Nephron progenitor cell (in vitro differentiated cells): ENCODE results near the gene IL1RN.

Experiments
- DNase-seq: peaks from one replicate; pipeline ENCODE4 v3.0.0; 2021
- H3K27ac Mint-ChIP-seq: 2 replicates; pipeline ENCODE4 v1.8.0; 2021; ENCODE audit warnings: mild to moderate bottlenecking, moderate library complexity, mixed read lengths
- H3K27me3 Mint-ChIP-seq: 2 replicates; pipeline ENCODE4 v1.8.0; 2021; ENCODE audit warnings: mild to moderate bottlenecking, low read depth, mixed read lengths; ENCODE audit not compliant: poor library complexity
- H3K36me3 Mint-ChIP-seq: 2 replicates; pipeline ENCODE4 v1.8.0; 2021; ENCODE audit warnings: low read depth, mixed read lengths
- H3K4me1 Mint-ChIP-seq: 2 replicates; pipeline ENCODE4 v1.8.0; 2021; ENCODE audit warnings: mixed read lengths
- H3K4me3 Mint-ChIP-seq: 2 replicates; pipeline ENCODE4 v1.8.0; 2021; ENCODE audit warnings: mild to moderate bottlenecking, moderate library complexity, mixed read lengths
- H3K9me3 Mint-ChIP-seq: 2 replicates; pipeline ENCODE4 v1.8.0; 2021; ENCODE audit warnings: mild to moderate bottlenecking, moderate library complexity, mixed read lengths
- TF ChIP-seq, protein P1 (sequence below): fragments of 200-600 bp; sonication (generic); IDR thresholded peaks from 2 replicates; pipeline ENCODE4 v1.5.0; 2021; ENCODE audit warnings: antibody characterized with exemption

Gene IL1RN

DNA sequence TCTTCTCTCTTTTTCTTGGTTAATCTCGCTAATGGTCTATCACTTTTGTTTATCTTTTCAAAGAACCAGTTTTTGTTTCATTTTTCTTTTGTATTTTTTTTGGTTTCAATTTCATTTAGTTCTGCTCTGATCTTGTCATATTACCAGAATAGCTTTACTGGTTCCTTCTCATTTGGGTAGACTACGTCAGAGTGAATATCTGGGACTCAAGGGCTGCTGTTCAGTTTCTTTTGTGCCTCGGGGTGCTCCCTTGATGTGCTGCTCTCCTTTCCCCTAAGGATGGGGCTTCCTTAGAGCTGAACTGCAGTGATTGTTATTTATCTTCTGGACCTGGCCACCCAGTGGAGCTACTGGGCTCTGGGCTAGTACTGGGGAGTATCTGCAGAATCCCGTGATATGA, 29.4 kb upstream of the IL1RN start:
- Mint-ChIP-seq H3K4me1 (no peaks in the 10 kb centered on the region), H3K9me3 (peaks cover 50% of the 10 kb centered on the region), H3K4me3 (no peak overlapping the region), H3K36me3 (no peaks in the 10 kb centered on the region), H3K27ac (no peak overlapping the region), H3K27me3 (peaks cover 19% of the 10 kb centered on the region)
- no peak for DNase-seq
- TF ChIP-seq, protein P1, sequence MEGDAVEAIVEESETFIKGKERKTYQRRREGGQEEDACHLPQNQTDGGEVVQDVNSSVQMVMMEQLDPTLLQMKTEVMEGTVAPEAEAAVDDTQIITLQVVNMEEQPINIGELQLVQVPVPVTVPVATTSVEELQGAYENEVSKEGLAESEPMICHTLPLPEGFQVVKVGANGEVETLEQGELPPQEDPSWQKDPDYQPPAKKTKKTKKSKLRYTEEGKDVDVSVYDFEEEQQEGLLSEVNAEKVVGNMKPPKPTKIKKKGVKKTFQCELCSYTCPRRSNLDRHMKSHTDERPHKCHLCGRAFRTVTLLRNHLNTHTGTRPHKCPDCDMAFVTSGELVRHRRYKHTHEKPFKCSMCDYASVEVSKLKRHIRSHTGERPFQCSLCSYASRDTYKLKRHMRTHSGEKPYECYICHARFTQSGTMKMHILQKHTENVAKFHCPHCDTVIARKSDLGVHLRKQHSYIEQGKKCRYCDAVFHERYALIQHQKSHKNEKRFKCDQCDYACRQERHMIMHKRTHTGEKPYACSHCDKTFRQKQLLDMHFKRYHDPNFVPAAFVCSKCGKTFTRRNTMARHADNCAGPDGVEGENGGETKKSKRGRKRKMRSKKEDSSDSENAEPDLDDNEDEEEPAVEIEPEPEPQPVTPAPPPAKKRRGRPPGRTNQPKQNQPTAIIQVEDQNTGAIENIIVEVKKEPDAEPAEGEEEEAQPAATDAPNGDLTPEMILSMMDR: no peak

DNA sequence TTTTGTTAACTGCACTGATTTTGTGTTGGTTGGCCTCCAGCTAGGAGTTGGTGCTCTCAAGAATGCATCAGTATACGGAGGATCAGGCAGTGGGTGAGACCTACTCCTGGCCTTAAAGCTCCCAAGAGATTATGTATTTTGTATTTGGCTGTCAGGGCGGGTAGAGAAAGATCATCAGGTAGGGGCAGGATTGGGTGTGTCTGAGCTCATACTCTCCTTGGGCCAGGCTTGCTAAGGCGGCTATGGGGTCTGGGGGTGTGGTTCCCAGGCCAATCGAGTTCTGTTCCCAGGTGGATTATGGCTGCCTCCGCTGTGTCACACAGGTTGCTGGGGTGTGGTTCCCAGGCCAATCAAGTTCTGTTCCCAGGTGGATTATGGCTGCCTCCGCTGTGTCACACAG, 28.9 kb upstream of the IL1RN start:
- Mint-ChIP-seq H3K4me3 (no peak overlapping the region), H3K9me3 (peaks cover 55% of the 10 kb centered on the region), H3K27me3 (peaks cover 24% of the 10 kb centered on the region), H3K27ac (no peak overlapping the region), H3K36me3 (no peaks in the 10 kb centered on the region), H3K4me1 (no peaks in the 10 kb centered on the region)
- DNase-seq: no peak
- TF ChIP-seq, protein P1: no peak

DNA sequence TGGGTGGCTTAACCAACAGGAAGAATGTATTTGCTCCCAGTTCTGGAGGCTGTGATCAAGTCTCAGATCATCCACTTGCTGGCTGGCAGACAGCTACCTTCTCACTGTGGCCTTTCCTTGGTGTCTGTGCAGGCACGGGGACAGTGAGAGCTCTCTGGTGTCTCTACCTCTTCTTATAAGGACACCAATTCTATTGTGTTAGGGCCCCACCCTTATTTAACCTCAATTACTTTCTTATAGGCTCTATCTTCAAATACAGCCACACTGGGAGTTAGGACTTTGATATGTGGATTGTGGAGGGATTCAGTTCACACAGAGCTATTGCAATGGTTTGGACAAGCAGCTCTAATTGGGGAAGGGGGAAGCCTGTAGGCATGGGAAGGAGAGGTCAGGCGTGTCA, 25.3 kb upstream of the IL1RN start:
- TF ChIP-seq, protein P1: no peak
- no peak for DNase-seq
- Mint-ChIP-seq H3K4me1 (no peaks in the 10 kb centered on the region), H3K9me3 (peaks cover 41% of the 10 kb centered on the region), H3K36me3 (no peaks in the 10 kb centered on the region), H3K27ac (no peak overlapping the region), H3K27me3 (peaks cover 22% of the 10 kb centered on the region), H3K4me3 (no peak overlapping the region)

DNA sequence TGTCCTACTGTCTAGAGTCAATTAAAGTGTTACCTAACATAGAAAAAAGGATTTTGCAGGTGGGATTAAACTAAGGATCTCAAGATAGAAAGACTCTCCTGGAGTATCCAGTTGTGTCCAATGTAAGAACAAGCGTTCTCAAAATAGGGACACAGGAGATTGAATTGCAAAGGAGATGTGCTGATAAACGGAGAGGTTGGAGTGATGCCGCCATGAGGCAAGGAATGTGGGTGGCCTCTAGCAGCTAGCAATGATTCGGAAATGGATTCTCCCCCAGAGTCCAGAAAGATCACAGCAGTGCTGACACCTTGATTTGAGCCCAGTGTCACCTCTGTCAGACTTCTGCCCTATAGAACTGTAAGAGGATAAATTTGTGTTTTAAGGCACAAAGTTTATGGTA, 24.1 kb upstream of the IL1RN start:
- TF ChIP-seq, protein P1: no peak
- DNase-seq: no peak
- Mint-ChIP-seq H3K4me1 (no peaks in the 10 kb centered on the region), H3K36me3 (no peaks in the 10 kb centered on the region), H3K27me3 (peaks cover 27% of the 10 kb centered on the region), H3K27ac (no peak overlapping the region), H3K4me3 (no peak overlapping the region), H3K9me3 (peaks cover 29% of the 10 kb centered on the region)

DNA sequence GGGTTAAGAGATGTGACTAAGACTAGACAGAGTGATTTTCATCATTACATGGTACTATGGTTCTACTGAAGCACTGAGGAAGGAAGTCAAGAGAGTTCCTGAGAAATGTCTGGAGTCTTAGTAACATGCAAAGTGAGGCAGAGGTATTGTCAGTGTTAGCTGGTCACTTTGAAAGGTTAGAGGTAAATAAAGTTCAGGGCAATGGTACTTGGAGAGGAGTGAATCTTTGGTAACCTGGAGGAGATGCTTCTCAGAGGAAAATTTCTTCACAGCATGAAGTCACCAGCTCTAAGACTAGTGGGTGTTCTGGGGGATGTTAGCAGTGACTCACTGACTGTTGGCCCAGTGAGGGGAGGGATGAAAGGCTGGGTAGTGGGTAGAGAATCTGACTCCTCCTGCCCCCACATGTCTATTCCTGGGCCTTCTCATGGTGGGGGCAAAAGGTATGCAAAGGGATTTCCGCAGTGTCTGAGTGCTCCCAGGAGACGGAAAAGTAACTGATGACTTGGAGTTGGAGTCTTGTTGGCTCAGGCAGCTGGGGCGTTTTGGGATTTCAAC, 23.3 kb upstream of the IL1RN start:
- H3K27me3 Mint-ChIP-seq: peaks cover 30% of the 10 kb centered on the region
- peaks cover 27% of the 10 kb centered on the region for H3K9me3 Mint-ChIP-seq
- no peak overlapping the region for H3K27ac Mint-ChIP-seq
- no peak overlapping the region for H3K4me3 Mint-ChIP-seq
- H3K36me3 Mint-ChIP-seq: no peaks in the 10 kb centered on the region
- no peaks in the 10 kb centered on the region for H3K4me1 Mint-ChIP-seq
- TF ChIP-seq, protein P1: no peak
- DNase-seq: no peak

DNA sequence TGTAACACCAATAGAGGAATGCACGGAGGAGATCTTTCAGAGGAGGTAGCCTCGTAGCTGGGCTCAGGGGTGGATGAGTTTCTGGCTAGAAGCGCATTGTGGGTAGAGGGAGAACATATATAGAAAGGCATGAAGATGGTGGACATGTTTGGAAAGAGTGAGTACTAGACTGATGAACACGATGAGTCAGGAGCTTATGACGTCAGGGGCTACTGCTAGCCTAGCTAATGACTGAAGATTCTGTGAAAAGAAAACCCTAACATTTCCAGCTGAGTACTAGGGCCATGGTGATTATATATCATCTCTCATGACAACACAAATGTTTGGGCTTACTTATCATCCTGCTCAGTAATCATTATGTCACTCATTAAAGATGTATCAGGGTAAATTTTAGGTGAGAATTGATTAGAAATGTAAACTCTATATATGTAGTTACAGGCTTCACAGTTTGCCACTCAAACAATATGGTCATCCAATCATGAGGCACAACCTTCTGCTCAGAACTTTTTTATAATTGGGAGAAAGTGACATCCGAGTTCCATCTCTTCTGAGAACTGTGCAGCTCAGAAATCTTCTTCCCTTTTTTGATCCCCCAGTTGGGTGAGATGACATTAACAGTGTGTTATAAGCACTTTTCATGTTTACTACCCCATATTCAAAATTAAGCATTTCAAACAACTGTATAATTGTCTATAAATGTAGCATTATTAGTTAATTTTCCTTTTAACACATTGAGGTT, 22.2 kb upstream of the IL1RN start:
- Mint-ChIP-seq H3K36me3 (no peaks in the 10 kb centered on the region), H3K4me3 (no peak overlapping the region)

More for the DNA sequence above, 22.2 kb upstream of the IL1RN start:
- peaks cover 26% of the 10 kb centered on the region for H3K9me3 Mint-ChIP-seq
- H3K27ac Mint-ChIP-seq: no peak overlapping the region
- DNase-seq: no peak
- peaks cover 35% of the 10 kb centered on the region for H3K27me3 Mint-ChIP-seq
- TF ChIP-seq, protein P1: no peak
- no peaks in the 10 kb centered on the region for H3K4me1 Mint-ChIP-seq
